ENCODE measurements around the gene UMAD1. TPM values are rescaled to one million over a fixed set of nuclear protein-coding genes. Genes with fewer than 3 reads are reported as not detected.
"Not testable (repeated sequence)": the region's sequence is repeated elsewhere in the genome, so short reads cannot be mapped to it uniquely, and the experiment has no call there.

UMAD1 gene
- total RNA-seq, 1 donor, result 13.8 TPM

GRCh38 chr7:7647495-7648036, 7.0 kb downstream of the UMAD1 start:
- H3K4me3 ChIP-seq (ENCODE audit: low read depth, low read length), result no peak overlapping the region
- TF ChIP-seq CTCF (IDR thresholded peaks at IDR 0.05; ENCODE audit: insufficient read depth, low read depth, low read length), result no peak
- DNase-seq (ENCODE audit: low read depth), result no peak

- no peak for DNase-seq (ENCODE audit: low read depth)
- H3K4me3 ChIP-seq (ENCODE audit: low read depth, low read length), result no peak overlapping the region
- no peak for TF ChIP-seq CTCF (IDR thresholded peaks at IDR 0.05; ENCODE audit: insufficient read depth, low read depth, low read length)
Observed at GRCh38 chr7:7650682-7651206, 10.2 kb downstream of the UMAD1 start.

- TF ChIP-seq CTCF (IDR thresholded peaks at IDR 0.05; ENCODE audit: insufficient read depth, low read depth, low read length), result no peak
- no peak overlapping the region for H3K4me3 ChIP-seq (ENCODE audit: low read depth, low read length)
- DNase-seq (ENCODE audit: low read depth), result no peak
Observed at GRCh38 chr7:7651479-7651878, 10.9 kb downstream of the UMAD1 start.

GRCh38 chr7:7652798-7653540, 12.4 kb downstream of the UMAD1 start:
- H3K4me3 ChIP-seq (ENCODE audit: low read depth, low read length), result no peak overlapping the region
- no peak for TF ChIP-seq CTCF (IDR thresholded peaks at IDR 0.05; ENCODE audit: insufficient read depth, low read depth, low read length)
- DNase-seq (ENCODE audit: low read depth), result peak; percentile 62

GRCh38 chr7:7653593-7654187, 13.1 kb downstream of the UMAD1 start:
- TF ChIP-seq CTCF (IDR thresholded peaks at IDR 0.05; ENCODE audit: insufficient read depth, low read depth, low read length), result peak; percentile 63
- DNase-seq (ENCODE audit: low read depth), result peak; percentile 15
- no peak overlapping the region for H3K4me3 ChIP-seq (ENCODE audit: low read depth, low read length)

GRCh38 chr7:7654964-7655715, 14.6 kb downstream of the UMAD1 start:
- no peak for TF ChIP-seq CTCF (IDR thresholded peaks at IDR 0.05; ENCODE audit: insufficient read depth, low read depth, low read length)
- H3K4me3 ChIP-seq (ENCODE audit: low read depth, low read length), result no peak overlapping the region
- peak; percentile 18 for DNase-seq (ENCODE audit: low read depth)

- H3K4me3 ChIP-seq (ENCODE audit: low read depth, low read length); DNase-seq (ENCODE audit: low read depth): not testable (repeated sequence)
Observed at GRCh38 chr7:7656459-7656858, 15.9 kb downstream of the UMAD1 start.
